ENCODE measurements around the gene FAM184A. TPM values are rescaled to one million over a fixed set of nuclear protein-coding genes. Genes with fewer than 3 reads are reported as not detected.
"Not testable (repeated sequence)": the region's sequence is repeated elsewhere in the genome, so short reads cannot be mapped to it uniquely, and the experiment has no call there.

The FAM184A gene
- 1 to 10 TPM; 2.1 to 3.5 TPM for total RNA-seq
- total RNA-seq, result 8.4 to 19.8 reads per million in 2 donors

DNA sequence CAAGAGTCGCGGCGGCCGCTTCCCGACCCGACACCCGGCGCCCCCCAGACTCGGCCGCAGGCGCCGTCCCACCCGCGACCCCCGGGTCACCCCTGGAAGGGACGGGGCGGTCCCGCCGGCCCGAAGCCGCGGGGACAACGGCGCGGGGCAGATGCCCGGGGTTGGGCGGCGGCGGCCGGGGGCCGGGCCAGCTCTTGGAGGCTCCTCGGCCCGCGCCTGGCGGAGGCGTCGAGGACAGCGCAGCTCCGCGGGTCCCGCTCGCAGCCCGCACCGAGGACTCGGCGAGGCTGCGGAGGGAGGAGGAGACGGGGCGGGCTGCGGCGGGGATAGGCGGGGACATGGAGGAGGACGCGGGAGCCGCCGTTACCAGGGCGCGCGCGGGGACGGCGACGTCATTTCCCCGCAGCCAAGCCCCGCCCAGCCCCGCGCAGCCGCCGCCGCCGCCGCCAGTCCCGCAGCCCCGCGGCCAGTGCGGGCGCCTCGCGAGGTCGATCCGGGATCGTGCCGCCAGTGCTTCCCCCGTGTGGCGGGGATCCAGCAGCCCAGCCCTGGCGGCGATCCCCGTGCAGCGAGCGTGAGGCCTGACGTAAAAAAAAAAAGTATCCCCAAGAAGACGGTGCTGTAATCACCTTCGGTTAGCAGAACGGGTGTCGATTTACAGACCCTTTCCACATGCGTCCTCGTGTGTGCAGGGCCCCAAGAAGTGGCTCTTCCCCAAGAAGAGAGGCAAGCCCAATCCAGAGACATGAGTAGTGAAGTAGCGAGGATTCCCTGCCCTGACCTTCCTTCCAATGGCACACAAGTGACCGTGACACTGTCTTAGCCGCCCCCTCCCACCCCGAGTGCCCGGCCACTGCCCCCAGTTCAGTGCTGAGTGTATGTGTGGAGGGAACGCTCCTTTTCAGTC lies at the start of gene FAM184A:
FAM184A (minus strand) TSS at position 289 of the 907 bp plus-strand sequence. CDS start 365 bp downstream, outside the sequence.
- DNase-seq (peak; percentile 67 to 83 (median 81)), ATAC-seq (peak; percentile 77)
- no peaks in the 10 kb centered on the region for H3K36me3 Mint-ChIP-seq (ENCODE audit: low read depth)
- no peaks in the 10 kb centered on the region for H3K27me3 Mint-ChIP-seq
- peaks cover 25% of the 10 kb centered on the region for H3K4me1 Mint-ChIP-seq
- H3K9me3 ChIP-seq (ENCODE audit: control insufficient read depth, low read length, poor library complexity, severe bottlenecking), result no peaks in the 10 kb centered on the region
- H3K4me3 Mint-ChIP-seq, result peak within 1 kb of the TSS; percentile 97
- H3K27ac Mint-ChIP-seq, result peak within 1 kb of the TSS; percentile 98

DNA sequence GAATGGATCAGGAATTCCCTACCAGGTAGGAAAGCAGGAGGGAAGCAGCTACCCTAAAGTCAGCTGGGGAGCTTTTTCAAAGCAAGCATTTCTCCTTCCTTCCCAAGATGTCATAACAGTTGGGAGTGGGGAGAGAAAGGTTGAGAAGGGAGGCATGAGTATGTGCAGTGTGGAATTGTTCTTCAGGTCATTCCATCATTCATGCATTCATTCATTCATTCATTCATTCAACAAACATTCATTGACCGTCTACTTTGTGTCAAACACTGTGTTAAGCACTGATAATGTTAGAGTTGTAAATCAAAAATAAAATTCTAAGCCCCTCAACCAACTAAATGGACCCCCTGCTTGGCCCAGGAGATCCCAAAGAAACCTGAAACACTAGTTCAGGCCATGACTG lies 49.2 kb upstream of the FAM184A start:
- H3K9me3 ChIP-seq (ENCODE audit: control insufficient read depth, low read length, poor library complexity, severe bottlenecking), result no peaks in the 10 kb centered on the region
- Mint-ChIP-seq H3K27me3 (peaks cover 9% of the 10 kb centered on the region), H3K4me3 (no peak overlapping the region), H3K4me1 (peaks cover 6% of the 10 kb centered on the region), H3K36me3 (ENCODE audit: low read depth) (no peaks in the 10 kb centered on the region), H3K27ac (no peak overlapping the region)
- ATAC-seq (no peak), DNase-seq (no peak)

- peaks cover 4% of the 10 kb centered on the region for H3K27me3 Mint-ChIP-seq
- no peak for ATAC-seq
Measured at GRCh38 chr6:119126826-119127225, 48.4 kb upstream of the FAM184A start.

GRCh38 chr6:119126140-119126539 lies 47.7 kb upstream of the FAM184A start:
- Mint-ChIP-seq H3K27ac (no peak overlapping the region), H3K4me3 (no peak overlapping the region), H3K27me3 (peaks cover 4% of the 10 kb centered on the region), H3K36me3 (ENCODE audit: low read depth) (no peaks in the 10 kb centered on the region), H3K4me1 (peaks cover 6% of the 10 kb centered on the region)
- no peak for ATAC-seq
- no peak for DNase-seq
- H3K9me3 ChIP-seq (ENCODE audit: control insufficient read depth, low read length, poor library complexity, severe bottlenecking), result no peaks in the 10 kb centered on the region

More at GRCh38 chr6:119126826-119127225, 48.4 kb upstream of the FAM184A start:
- no peaks in the 10 kb centered on the region for H3K9me3 ChIP-seq (ENCODE audit: control insufficient read depth, low read length, poor library complexity, severe bottlenecking)
- no peak overlapping the region for H3K27ac Mint-ChIP-seq
- H3K4me1 Mint-ChIP-seq, result peaks cover 6% of the 10 kb centered on the region
- H3K4me3 Mint-ChIP-seq, result no peak overlapping the region
- DNase-seq, result no peak
- no peaks in the 10 kb centered on the region for H3K36me3 Mint-ChIP-seq (ENCODE audit: low read depth)

DNA sequence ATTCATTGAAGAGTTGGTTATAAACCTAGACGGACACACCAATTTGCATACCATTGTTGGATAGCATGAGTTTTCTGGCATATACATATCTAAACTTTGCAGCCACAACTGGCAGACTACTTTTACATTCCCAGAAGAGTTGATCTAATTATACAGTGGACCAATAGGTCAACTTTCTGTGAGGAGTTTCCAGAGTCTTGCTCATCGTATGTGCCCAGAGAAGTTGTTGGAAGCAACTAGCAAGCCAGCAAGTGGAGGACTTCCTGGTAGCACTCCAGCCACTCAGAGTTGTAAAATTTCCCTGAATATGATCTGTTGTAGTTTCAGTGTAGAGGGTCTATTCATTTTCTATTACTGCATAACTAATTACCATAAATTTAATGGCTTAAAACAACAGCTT lies 47.1 kb upstream of the FAM184A start:
- peaks cover 4% of the 10 kb centered on the region for H3K27me3 Mint-ChIP-seq
- peaks cover 6% of the 10 kb centered on the region for H3K4me1 Mint-ChIP-seq
- no peaks in the 10 kb centered on the region for H3K36me3 Mint-ChIP-seq (ENCODE audit: low read depth)
- ATAC-seq (no peak), DNase-seq (no peak)
- no peak overlapping the region for H3K4me3 Mint-ChIP-seq
- no peak overlapping the region for H3K27ac Mint-ChIP-seq
- H3K9me3 ChIP-seq (ENCODE audit: control insufficient read depth, low read length, poor library complexity, severe bottlenecking), result no peaks in the 10 kb centered on the region

DNA sequence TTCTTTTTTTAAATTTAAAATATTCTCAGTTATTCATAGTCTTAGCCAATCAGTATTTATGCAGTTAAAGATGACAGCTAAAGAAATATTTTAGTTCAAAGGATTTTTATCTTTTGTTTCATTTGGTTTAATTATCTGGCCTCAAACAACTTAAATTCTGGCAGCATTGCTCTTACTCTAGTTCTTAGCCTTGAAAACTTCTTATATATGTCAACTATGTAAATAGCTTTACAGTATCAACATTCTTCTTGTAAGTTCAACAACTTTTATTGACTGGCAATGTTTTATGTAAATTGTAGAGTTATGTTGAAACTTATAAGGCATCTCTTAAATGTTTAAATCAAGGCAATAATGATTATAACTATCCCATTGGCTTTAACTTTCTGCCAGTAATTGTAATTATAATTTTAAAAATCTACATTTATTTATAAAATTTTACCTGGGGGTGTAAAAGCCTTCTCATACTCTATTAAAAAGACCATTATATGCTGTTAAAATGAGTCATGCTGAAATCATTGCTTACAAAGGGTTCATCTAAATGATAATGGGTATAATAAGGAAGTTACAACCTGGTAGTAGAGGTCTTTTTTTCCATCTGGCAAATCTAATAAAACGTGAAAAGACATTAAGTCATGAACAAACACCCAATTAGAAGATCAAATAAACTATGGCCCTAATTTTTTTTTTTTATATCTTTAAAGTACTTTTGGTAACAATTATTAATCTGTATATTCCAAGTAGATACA lies 45.8 kb upstream of the FAM184A start:
- H3K4me3 Mint-ChIP-seq, result no peak overlapping the region
- DNase-seq, result no peak
- no peak overlapping the region for H3K27ac Mint-ChIP-seq
- ATAC-seq, result no peak
- H3K27me3 Mint-ChIP-seq, result peaks cover 4% of the 10 kb centered on the region
- H3K9me3 ChIP-seq (ENCODE audit: control insufficient read depth, low read length, poor library complexity, severe bottlenecking), result no peaks in the 10 kb centered on the region
- H3K36me3 Mint-ChIP-seq (ENCODE audit: low read depth), result no peaks in the 10 kb centered on the region
- H3K4me1 Mint-ChIP-seq, result peaks cover 3% of the 10 kb centered on the region

DNA sequence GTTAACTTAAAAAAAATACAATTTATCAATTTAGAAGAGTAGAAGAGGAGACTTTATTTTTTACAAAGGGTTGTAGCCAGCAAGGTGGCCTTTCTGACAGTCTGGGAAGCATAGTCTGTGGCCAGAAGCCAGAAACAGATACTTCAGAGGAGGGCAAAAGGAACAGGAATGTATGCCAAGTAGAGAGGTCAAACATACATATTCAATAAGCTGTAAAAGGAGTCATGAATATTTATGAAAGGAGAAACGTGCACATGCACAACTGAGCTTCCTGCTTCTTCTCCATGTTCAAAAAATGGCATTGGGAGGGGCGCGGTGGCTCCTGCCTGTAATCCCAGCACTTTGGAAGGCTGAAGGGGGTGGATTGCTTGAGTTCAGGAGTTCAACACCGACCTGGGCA lies 43.9 kb upstream of the FAM184A start:
- no peaks in the 10 kb centered on the region for H3K9me3 ChIP-seq (ENCODE audit: control insufficient read depth, low read length, poor library complexity, severe bottlenecking)
- no peak for DNase-seq
- Mint-ChIP-seq H3K4me1 (no peaks in the 10 kb centered on the region), H3K4me3 (no peak overlapping the region), H3K27me3 (peaks cover 4% of the 10 kb centered on the region), H3K27ac (no peak overlapping the region), H3K36me3 (ENCODE audit: low read depth) (no peaks in the 10 kb centered on the region)
- ATAC-seq, result no peak

- H3K27me3 Mint-ChIP-seq, result peaks cover 5% of the 10 kb centered on the region
- H3K4me1 Mint-ChIP-seq, result peaks cover 3% of the 10 kb centered on the region
- DNase-seq (no peak), ATAC-seq (no peak)
- no peaks in the 10 kb centered on the region for H3K36me3 Mint-ChIP-seq (ENCODE audit: low read depth)
- H3K9me3 ChIP-seq (ENCODE audit: control insufficient read depth, low read length, poor library complexity, severe bottlenecking), result no peaks in the 10 kb centered on the region
- no peak overlapping the region for H3K4me3 Mint-ChIP-seq
- H3K27ac Mint-ChIP-seq, result no peak overlapping the region
Measured at GRCh38 chr6:119121367-119121766, 42.9 kb upstream of the FAM184A start.

DNA sequence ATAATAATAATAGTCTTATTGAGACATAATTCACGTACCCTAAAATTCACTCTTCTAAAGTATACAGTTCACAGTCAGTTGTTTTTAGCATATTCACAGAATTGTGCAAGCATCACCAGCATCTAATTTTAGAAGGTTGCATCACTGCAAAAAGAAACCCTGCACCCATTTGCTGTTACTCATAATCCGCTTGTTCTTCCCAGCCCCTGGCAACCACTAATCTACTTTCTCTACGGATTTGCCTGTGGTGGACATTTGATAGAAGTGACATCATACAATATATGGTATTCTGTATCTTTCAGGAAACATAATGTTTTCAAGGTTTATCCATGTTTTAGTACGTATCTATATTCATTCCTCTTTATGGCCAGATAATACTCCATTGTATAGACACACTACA lies 41.5 kb upstream of the FAM184A start:
- no peaks in the 10 kb centered on the region for H3K36me3 Mint-ChIP-seq (ENCODE audit: low read depth)
- no peaks in the 10 kb centered on the region for H3K9me3 ChIP-seq (ENCODE audit: control insufficient read depth, low read length, poor library complexity, severe bottlenecking)
- H3K4me1 Mint-ChIP-seq, result peaks cover 3% of the 10 kb centered on the region
- no peak overlapping the region for H3K4me3 Mint-ChIP-seq
- H3K27ac Mint-ChIP-seq, result no peak overlapping the region
- DNase-seq (no peak), ATAC-seq (no peak)
- peaks cover 5% of the 10 kb centered on the region for H3K27me3 Mint-ChIP-seq

GRCh38 chr6:119119062-119119461 lies 40.6 kb upstream of the FAM184A start:
- H3K9me3 ChIP-seq (ENCODE audit: control insufficient read depth, low read length, poor library complexity, severe bottlenecking); DNase-seq; H3K27ac Mint-ChIP-seq; H3K36me3 Mint-ChIP-seq (ENCODE audit: low read depth); ATAC-seq; H3K27me3 Mint-ChIP-seq; H3K4me3 Mint-ChIP-seq; H3K4me1 Mint-ChIP-seq: not testable (repeated sequence)

GRCh38 chr6:119116712-119117281 lies 38.3 kb upstream of the FAM184A start:
- ATAC-seq, result no peak
- H3K36me3 Mint-ChIP-seq (ENCODE audit: low read depth), result no peaks in the 10 kb centered on the region
- DNase-seq, result no peak
- H3K4me3 Mint-ChIP-seq, result no peak overlapping the region
- H3K27me3 Mint-ChIP-seq, result peaks cover 12% of the 10 kb centered on the region
- no peaks in the 10 kb centered on the region for H3K9me3 ChIP-seq (ENCODE audit: control insufficient read depth, low read length, poor library complexity, severe bottlenecking)
- peaks cover 3% of the 10 kb centered on the region for H3K4me1 Mint-ChIP-seq
- H3K27ac Mint-ChIP-seq, result peak overlapping the region; percentile 55

DNA sequence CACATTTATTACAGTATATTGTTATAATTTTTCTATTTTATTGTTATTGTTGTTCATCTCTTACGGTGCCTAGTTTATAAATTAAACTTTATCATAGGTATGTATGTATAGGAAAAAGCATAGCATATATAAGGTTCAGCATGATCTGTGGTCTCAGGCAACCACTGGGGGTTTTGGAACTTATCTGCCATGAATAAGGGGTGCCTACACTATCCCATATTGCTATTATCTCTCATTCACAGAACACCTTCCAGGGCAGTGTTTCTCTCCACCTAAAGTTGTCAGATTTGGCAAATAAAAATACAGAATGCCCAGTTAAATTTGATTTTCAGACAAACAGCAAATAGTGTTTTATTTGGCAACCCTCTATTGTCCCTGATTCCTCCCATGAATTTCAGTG lies 35.5 kb upstream of the FAM184A start:
- no peaks in the 10 kb centered on the region for H3K9me3 ChIP-seq (ENCODE audit: control insufficient read depth, low read length, poor library complexity, severe bottlenecking)
- H3K27me3 Mint-ChIP-seq, result peaks cover 17% of the 10 kb centered on the region
- H3K4me1 Mint-ChIP-seq, result peaks cover 3% of the 10 kb centered on the region
- peaks cover under 1% of the 10 kb centered on the region for H3K36me3 Mint-ChIP-seq (ENCODE audit: low read depth)
- DNase-seq, result no peak
- no peak overlapping the region for H3K27ac Mint-ChIP-seq
- ATAC-seq, result no peak
- no peak overlapping the region for H3K4me3 Mint-ChIP-seq

- Mint-ChIP-seq H3K27me3 (peaks cover 25% of the 10 kb centered on the region), H3K4me1 (peaks cover 5% of the 10 kb centered on the region), H3K36me3 (ENCODE audit: low read depth) (peaks cover 2% of the 10 kb centered on the region), H3K27ac (no peak overlapping the region), H3K4me3 (no peak overlapping the region)
- DNase-seq (no peak), ATAC-seq (no peak)
- no peaks in the 10 kb centered on the region for H3K9me3 ChIP-seq (ENCODE audit: control insufficient read depth, low read length, poor library complexity, severe bottlenecking)
Measured at GRCh38 chr6:119112812-119113530, 34.5 kb upstream of the FAM184A start.
